T-cell (primary cell): Measurements from ENCODE around the gene SMG6. TPM values are rescaled to one million over a fixed set of nuclear protein-coding genes. Genes with fewer than 3 reads are reported as not detected.
"Not testable (repeated sequence)": the region's sequence is repeated elsewhere in the genome, so short reads cannot be mapped to it uniquely, and the experiment has no call there.

Source experiments
- ATAC-seq, 4 experiments: fragments of 200-7000 bp in 3 of 4; fragments of 150-1000 bp in 1 of 4; cut with Tn5 transposase; replicated peaks in 1 of 4; 1 replicate in 3 of 4; 2 replicates in 1 of 4; pipeline ENCODE4 v1.10.0; 2021; ENCODE audit warnings: moderate library complexity in 3 of 4, mild to moderate bottlenecking in 2 of 4, moderate number of reproducible peaks in 1 of 4
- CTCF ChIA-PET, 2 donors: fragments of 300-600 bp; sonication (Branson Sonifier 250); formaldehyde crosslinking; loops; one replicate each; lab custom pipeline; 2022; ENCODE audit warnings: antibody characterized with exemption in 2 of 2; lab: Charles Lee
- POLR2A ChIA-PET, 2 donors: fragments of 300-600 bp; sonication (Branson Sonifier 250); formaldehyde crosslinking; loops; one replicate each; lab custom pipeline; 2022; ENCODE audit warnings: antibody characterized with exemption in 2 of 2; lab: Charles Lee
- DNase-seq, 35 experiments: peaks; one replicate each; pipeline versions ENCODE4 v3.0.0 to v3.0.0-alpha.2; 2013 to 2023
- H3K27ac ChIP-seq: one replicate; pipeline ENCODE4 v1.5.1; 2013; ENCODE audit warnings: low read length
- H3K27me3 ChIP-seq, 2 experiments: replicated peaks in 1 of 2; 1 replicate in 1 of 2; 2 replicates in 1 of 2; pipeline versions ENCODE4 v1.6.1 to v1.7.0; 2013; ENCODE audit warnings: low read length in 1 of 2, mixed read lengths in 1 of 2; ENCODE audit not compliant: control insufficient read depth in 2 of 2, insufficient read depth in 2 of 2; ENCODE audit errors: extremely low read depth in 1 of 2
- H3K36me3 ChIP-seq, 2 donors: 1 replicate in 1 of 2; 2 replicates in 1 of 2; pipeline versions ENCODE4 v1.6.1 to v1.7.0; 2013; ENCODE audit warnings: low read length in 1 of 2; ENCODE audit not compliant: control insufficient read depth in 2 of 2, insufficient read depth in 1 of 2; ENCODE audit errors: extremely low read depth in 1 of 2
- H3K4me1 ChIP-seq, 2 experiments: 1 replicate in 1 of 2; 2 replicates in 1 of 2; pipeline versions ENCODE4 v1.6.1 to v1.7.0; 2013; ENCODE audit warnings: low read length in 2 of 2, mixed read lengths in 1 of 2; ENCODE audit not compliant: insufficient read depth in 2 of 2, control insufficient read depth in 1 of 2; ENCODE audit errors: extremely low read depth in 1 of 2
- H3K4me3 ChIP-seq, 2 donors: 1 replicate in 1 of 2; 2 replicates in 1 of 2; pipeline versions ENCODE4 v1.5.1 to v1.7.0; 2013; ENCODE audit warnings: mild to moderate bottlenecking in 2 of 2, low read length in 1 of 2, moderate library complexity in 1 of 2; ENCODE audit not compliant: control insufficient read depth in 1 of 2; ENCODE audit errors: extremely low read depth in 1 of 2
- H3K9me3 ChIP-seq: 2 replicates; pipeline ENCODE4 v1.7.0; 2013
- H3K27ac Mint-ChIP-seq, 2 donors: one replicate each; pipeline ENCODE4 v1.8.0; 2020 to 2021; ENCODE audit warnings: mild to moderate bottlenecking in 2 of 2, mixed read lengths in 2 of 2
- H3K27me3 Mint-ChIP-seq, 2 donors: one replicate each; pipeline ENCODE4 v1.8.0; 2021 to 2022; ENCODE audit warnings: mixed read lengths in 2 of 2
- H3K36me3 Mint-ChIP-seq: one replicate; pipeline ENCODE4 v1.8.0; 2021; ENCODE audit warnings: mixed read lengths
- H3K4me1 Mint-ChIP-seq, 3 donors: one replicate each; pipeline ENCODE4 v1.8.0; 2020 to 2022; ENCODE audit warnings: mixed read lengths in 3 of 3, mild to moderate bottlenecking in 1 of 3
- H3K4me3 Mint-ChIP-seq, 3 donors: one replicate each; pipeline ENCODE4 v1.8.0; 2020 to 2022; ENCODE audit warnings: mild to moderate bottlenecking in 3 of 3, mixed read lengths in 3 of 3, moderate library complexity in 3 of 3
- H3K9me3 Mint-ChIP-seq, 3 donors: one replicate each; pipeline ENCODE4 v1.8.0; 2020 to 2022; ENCODE audit warnings: mixed read lengths in 3 of 3
- WGBS: methylation state at CpG from one replicate; pipeline ENCODE4 v1.1.5; 2013; ENCODE audit warnings: missing lambda C conversion rate; ENCODE audit not compliant: insufficient coverage; 5-methylcytosine and 5-hydroxymethylcytosine counted together
- total RNA-seq, 35 experiments: library from RNA in 6 of 35; stranded (reverse) in 6 of 35; fragments of 120-200 nt in 1 of 35; gene quantifications; one replicate each; pipeline versions ENCODE4 v1.2.1 to v1.2.4 and lab custom pipeline; 2013 to 2026

SMG6 gene
- total RNA-seq, 5 donors from 2014 or later (not counting 1 experiment from before 2014, with no cell fraction given): 42.7 to 55.4 (median 45.9) TPM

DNA sequence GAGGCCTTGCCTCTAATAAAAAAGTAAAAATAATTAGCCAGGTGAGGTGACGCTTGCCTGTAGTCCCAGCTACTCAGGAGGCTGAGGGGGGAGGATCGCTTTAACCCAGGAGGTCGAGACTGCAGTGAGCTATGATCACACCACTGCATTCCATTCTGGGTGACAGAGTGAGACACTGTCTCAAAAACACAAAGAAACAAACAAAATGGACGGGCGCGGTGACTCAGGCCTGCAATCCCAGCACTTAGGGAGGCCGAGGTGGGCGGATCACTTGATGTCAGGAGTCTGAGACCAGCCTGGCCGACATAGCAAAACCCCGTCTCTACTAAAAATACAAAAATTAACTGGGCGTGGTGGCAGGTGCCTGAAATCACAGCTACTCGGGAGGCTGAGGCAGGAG lies 137.9 kb downstream of the SMG6 start:
- H3K27ac ChIP-seq, H3K27me3 ChIP-seq, H3K4me3 ChIP-seq, H3K4me1 Mint-ChIP-seq, H3K27ac Mint-ChIP-seq, H3K4me3 Mint-ChIP-seq, ATAC-seq, DNase-seq, H3K27me3 Mint-ChIP-seq, H3K9me3 ChIP-seq, CTCF ChIA-PET, H3K9me3 Mint-ChIP-seq, H3K4me1 ChIP-seq: not testable (repeated sequence)
- WGBS: 96% methylated on average over 5 of the region's 12 CpGs
- POLR2A ChIA-PET: interaction anchor here in 1 of 2 donors (0.6 kb wide), 1 partner anchor 58 kb away, joined by 4 read pairs; no protein-coding TSS in a partner anchor
- H3K36me3 ChIP-seq: peaks cover 13 to 53% of the 10 kb centered on the region in 2 donors
- peaks cover 32% of the 10 kb centered on the region for H3K36me3 Mint-ChIP-seq

DNA sequence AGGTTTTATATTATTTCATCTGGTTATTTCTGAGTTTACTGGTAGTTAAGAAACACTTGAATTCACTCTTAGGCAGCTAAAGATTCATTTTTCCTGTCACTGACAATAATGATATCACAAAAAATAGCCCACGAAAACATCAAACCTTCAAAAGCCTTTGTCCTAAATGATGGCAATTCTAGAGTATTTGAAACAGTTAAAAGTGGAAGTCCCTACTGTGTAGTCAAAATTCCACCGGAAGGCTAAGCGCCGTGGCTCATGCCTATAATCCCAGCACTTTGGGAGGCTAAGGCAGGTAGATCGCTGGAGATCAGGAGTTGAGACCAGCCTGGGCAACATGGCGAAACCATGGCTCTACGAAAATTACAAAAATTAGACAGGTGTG lies 145.2 kb downstream of the SMG6 start:
- Mint-ChIP-seq H3K4me3 (no peak overlapping the region), H3K27ac (no peak overlapping the region), H3K4me1 (peaks cover 5 to 8% (median 5%) of the 10 kb centered on the region in 3 donors), H3K9me3 (no peaks in the 10 kb centered on the region), H3K27me3 (no peaks in the 10 kb centered on the region), H3K36me3 (peaks cover 28% of the 10 kb centered on the region)
- Histone ChIP-seq H3K9me3 (no peaks in the 10 kb centered on the region), H3K36me3 (peaks cover 5 to 31% of the 10 kb centered on the region in 2 donors), H3K4me1 (peaks cover 0 to 10% of the 10 kb centered on the region in 2 experiments), H3K27me3 (no peaks in the 10 kb centered on the region), H3K27ac (no peak overlapping the region), H3K4me3 (no peak overlapping the region)
- 100% methylated on average over 3 of the region's 7 CpGs for WGBS
- ATAC-seq (no peak), DNase-seq (no peak)
- ChIA-PET POLR2A (no interaction called here), CTCF (no interaction called here)

DNA sequence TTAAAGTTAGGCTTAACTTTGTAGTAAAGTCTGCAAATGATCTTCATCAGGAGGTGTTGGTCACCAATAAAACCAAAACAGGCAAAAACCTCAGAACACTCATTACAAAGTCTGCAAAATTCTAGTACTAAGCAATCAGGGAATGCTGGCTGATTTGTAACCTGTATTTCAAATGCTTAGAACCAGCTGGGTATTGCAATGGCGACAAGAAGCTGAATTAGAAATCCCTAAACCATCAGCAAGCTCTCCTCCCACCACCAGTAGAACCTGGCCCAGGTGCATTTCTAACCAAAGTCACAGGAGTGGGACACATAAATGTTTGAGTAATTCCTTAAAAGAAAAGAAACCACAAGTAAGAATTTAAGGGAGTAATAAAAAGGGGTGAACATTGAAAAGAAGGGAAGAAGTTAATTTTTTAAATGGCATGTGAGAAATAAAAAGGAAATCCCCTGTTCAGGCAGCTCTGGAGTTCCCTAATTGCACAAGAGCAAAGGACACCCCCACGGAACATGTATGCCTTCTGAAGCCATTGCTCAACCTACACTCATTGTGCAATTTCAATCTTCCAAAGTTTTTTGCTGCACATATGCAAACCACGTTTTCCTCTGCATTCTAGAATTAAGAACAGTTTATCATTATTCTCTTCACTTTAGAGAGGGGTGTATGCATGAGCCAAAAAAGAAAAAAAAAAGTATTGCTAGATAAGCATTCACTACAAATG lies 145.8 kb downstream of the SMG6 start:
- Histone ChIP-seq H3K27ac (no peak overlapping the region), H3K36me3 (peaks cover 5 to 31% of the 10 kb centered on the region in 2 donors), H3K9me3 (no peaks in the 10 kb centered on the region), H3K27me3 (no peaks in the 10 kb centered on the region), H3K4me1 (peaks cover 0 to 10% of the 10 kb centered on the region in 2 experiments), H3K4me3 (no peak overlapping the region)
- Mint-ChIP-seq H3K27ac (no peak overlapping the region), H3K36me3 (peaks cover 34% of the 10 kb centered on the region), H3K9me3 (no peaks in the 10 kb centered on the region), H3K4me1 (peaks cover 5 to 8% (median 5%) of the 10 kb centered on the region in 3 donors), H3K4me3 (no peak overlapping the region), H3K27me3 (no peaks in the 10 kb centered on the region)
- no peak for DNase-seq
- CTCF ChIA-PET: no interaction called here
- ATAC-seq: no peak
- POLR2A ChIA-PET: interaction anchor here in 1 of 2 donors (0.6 kb wide), 1 partner anchor 10 kb away, joined by 3 read pairs; no protein-coding TSS in a partner anchor
- no CpG with 5 or more reads among the region's 3 CpGs for WGBS

DNA sequence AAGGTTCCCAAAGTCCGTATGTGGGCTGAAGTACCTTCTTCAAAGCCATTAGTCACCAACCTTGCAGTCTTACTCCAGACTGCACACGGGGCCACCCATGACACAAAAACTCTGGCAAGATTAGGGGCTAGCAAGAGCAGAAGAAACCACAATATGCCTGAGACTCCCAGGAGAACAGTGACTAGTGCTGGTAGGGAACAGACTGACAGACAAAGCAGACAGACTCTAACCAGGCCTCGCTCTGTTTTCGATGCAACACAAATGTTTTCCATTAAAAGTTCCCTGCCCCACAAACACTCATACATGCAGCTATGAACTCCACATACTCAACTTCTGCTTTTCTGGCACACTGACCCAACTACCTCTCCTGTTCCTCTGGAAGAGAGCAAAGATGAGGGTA lies 146.5 kb downstream of the SMG6 start:
- Mint-ChIP-seq H3K27me3 (no peaks in the 10 kb centered on the region), H3K4me3 (no peak overlapping the region), H3K4me1 (peaks cover 5 to 10% (median 5%) of the 10 kb centered on the region in 3 donors), H3K27ac (no peak overlapping the region), H3K36me3 (peaks cover 40% of the 10 kb centered on the region), H3K9me3 (no peaks in the 10 kb centered on the region)
- H3K27ac ChIP-seq: no peak overlapping the region
- H3K9me3 ChIP-seq: no peaks in the 10 kb centered on the region
- ChIA-PET CTCF (no interaction called here), POLR2A (interaction anchor here in 1 of 2 donors (0.6 kb wide), 1 partner anchor 11 kb away, joined by 3 read pairs; no protein-coding TSS in a partner anchor)
- DNase-seq (no peak), ATAC-seq (no peak)
- peaks cover 5 to 27% of the 10 kb centered on the region in 2 donors for H3K36me3 ChIP-seq
- no peak overlapping the region for H3K4me3 ChIP-seq
- peaks cover 0 to 10% of the 10 kb centered on the region in 2 experiments for H3K4me1 ChIP-seq
- no peaks in the 10 kb centered on the region for H3K27me3 ChIP-seq
- WGBS: 67% methylated on average over 1 of the region's 4 CpGs

DNA sequence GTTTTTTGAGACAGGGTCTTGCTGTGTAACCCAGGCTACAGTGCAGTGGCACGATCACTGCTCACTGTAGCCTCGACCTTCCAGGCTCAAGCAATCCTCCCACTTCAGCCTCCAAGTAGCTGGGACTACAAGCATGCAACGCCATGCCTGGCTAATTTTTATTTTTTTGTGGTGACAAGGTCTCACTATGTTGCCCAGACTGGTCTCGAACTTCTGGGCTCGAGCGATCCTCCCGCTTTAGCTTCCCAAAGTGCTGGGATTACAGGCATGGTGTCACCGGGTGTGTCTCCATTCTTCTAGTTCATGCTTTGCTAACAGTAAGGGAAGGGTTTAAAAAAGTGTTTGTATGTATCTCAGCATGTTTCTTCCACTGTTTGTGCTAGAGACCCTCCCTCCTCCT lies 146.9 kb downstream of the SMG6 start:
- Histone ChIP-seq H3K4me1 (peaks cover 0 to 10% of the 10 kb centered on the region in 2 experiments), H3K9me3 (no peaks in the 10 kb centered on the region), H3K27me3 (no peaks in the 10 kb centered on the region), H3K27ac (no peak overlapping the region), H3K4me3 (no peak overlapping the region), H3K36me3 (peaks cover 5 to 27% of the 10 kb centered on the region in 2 donors)
- DNase-seq (no peak), ATAC-seq (no peak)
- Mint-ChIP-seq H3K36me3 (peaks cover 43% of the 10 kb centered on the region), H3K4me3 (no peak overlapping the region), H3K27me3 (no peaks in the 10 kb centered on the region), H3K4me1 (peaks cover 5 to 10% (median 5%) of the 10 kb centered on the region in 3 donors), H3K27ac (no peak overlapping the region), H3K9me3 (no peaks in the 10 kb centered on the region)
- ChIA-PET POLR2A (interaction anchor here in 1 of 2 donors (0.6 to 0.7 kb wide), 2 partner anchors 159 to 1080 kb away, joined by 4 to 10 read pairs; no protein-coding TSS in a partner anchor), CTCF (no interaction called here)
- 86% methylated on average over 1 of the region's 8 CpGs for WGBS

DNA sequence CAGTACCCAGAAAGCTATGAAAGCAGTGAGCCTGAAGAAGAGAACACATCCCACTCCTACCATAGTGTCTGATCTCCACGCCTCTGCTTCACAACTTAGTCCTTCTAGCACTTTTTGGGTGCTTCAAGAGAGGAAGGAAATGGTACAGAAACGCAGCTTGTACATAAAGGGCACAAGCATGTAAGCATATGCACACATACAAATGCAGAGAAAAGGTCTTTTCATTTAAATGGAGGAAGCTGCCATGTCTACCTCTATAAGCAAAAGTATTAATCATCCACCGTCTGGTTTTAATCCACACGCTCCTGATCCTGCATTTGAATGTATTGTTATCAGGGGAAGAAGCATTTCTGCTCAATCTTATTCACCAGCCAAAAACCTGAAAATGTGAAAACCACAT lies 148.0 kb downstream of the SMG6 start:
- CTCF ChIA-PET: interaction anchor here in 1 of 2 donors (0.6 kb wide), 1 partner anchor 1745 kb away, joined by 3 read pairs; no protein-coding TSS in a partner anchor
- DNase-seq: no peak
- no peak overlapping the region for H3K27ac Mint-ChIP-seq

More for the DNA sequence above, 148.0 kb downstream of the SMG6 start:
- ATAC-seq: no peak
- H3K4me3 Mint-ChIP-seq: no peak overlapping the region
- no peaks in the 10 kb centered on the region for H3K27me3 Mint-ChIP-seq
- no peak overlapping the region for H3K27ac ChIP-seq
- POLR2A ChIA-PET: interaction anchor here in 1 of 2 donors (0.7 kb wide), 1 partner anchor 84 kb away, joined by 9 read pairs; no protein-coding TSS in a partner anchor
- H3K4me3 ChIP-seq: no peak overlapping the region
- no CpG with 5 or more reads among the region's 4 CpGs for WGBS
- H3K9me3 Mint-ChIP-seq: no peaks in the 10 kb centered on the region
- no peaks in the 10 kb centered on the region for H3K27me3 ChIP-seq
- peaks cover 48% of the 10 kb centered on the region for H3K36me3 Mint-ChIP-seq
- no peaks in the 10 kb centered on the region for H3K9me3 ChIP-seq
- peaks cover 5 to 27% of the 10 kb centered on the region in 2 donors for H3K36me3 ChIP-seq
- H3K4me1 ChIP-seq: peaks cover 0 to 12% of the 10 kb centered on the region in 2 experiments
- H3K4me1 Mint-ChIP-seq: peaks cover 5 to 10% (median 10%) of the 10 kb centered on the region in 3 donors
